Esophagus (tissue), 2 donors: ENCODE data around the gene ARHGAP26. TPM values are rescaled to one million over a fixed set of nuclear protein-coding genes. Genes with fewer than 3 reads are reported as not detected.

Experiments
- H3K27ac ChIP-seq, 2 donors: one replicate each; pipeline ENCODE4 v1.5.1; 2013; ENCODE audit warnings: low read depth in 2 of 2, mild to moderate bottlenecking in 2 of 2, inconsistent platforms in 1 of 2, low read length in 1 of 2, moderate library complexity in 1 of 2
- H3K27me3 ChIP-seq, 2 donors: one replicate each; pipeline ENCODE4 v1.6.1; 2013; ENCODE audit warnings: low read length in 2 of 2, control low read depth in 1 of 2, mild to moderate bottlenecking in 1 of 2; ENCODE audit not compliant: insufficient read depth in 2 of 2, control insufficient read depth in 1 of 2
- H3K36me3 ChIP-seq, 2 donors: one replicate each; pipeline ENCODE4 v1.6.1; 2013; ENCODE audit warnings: low read length in 1 of 2; ENCODE audit not compliant: control insufficient read depth in 2 of 2, insufficient read depth in 2 of 2
- H3K4me1 ChIP-seq, 2 donors: one replicate each; pipeline ENCODE4 v1.6.1; 2013; ENCODE audit warnings: low read length in 1 of 2; ENCODE audit not compliant: control insufficient read depth in 2 of 2, insufficient read depth in 2 of 2
- H3K4me3 ChIP-seq, 2 donors: one replicate each; pipeline ENCODE4 v1.5.1; 2013; ENCODE audit warnings: low read length in 2 of 2, mild to moderate bottlenecking in 2 of 2, low read depth in 1 of 2, moderate library complexity in 1 of 2
- H3K9me3 ChIP-seq, 2 donors: one replicate each; pipeline ENCODE4 v1.6.1; 2013; ENCODE audit warnings: mild to moderate bottlenecking in 2 of 2, low read depth in 1 of 2, low read length in 1 of 2, moderate library complexity in 1 of 2; ENCODE audit not compliant: control insufficient read depth in 2 of 2, insufficient read depth in 1 of 2
- WGBS, 2 donors: extraction: QIAGEN DNeasy Blood & Tissue Kit; methylation state at CpG; one replicate each; pipeline ENCODE4 v1.1.7; 2013; 5-methylcytosine and 5-hydroxymethylcytosine counted together
- polyA plus RNA-seq, 2 donors: library from polyadenylated mRNA; stranded (reverse); fragments of 200-250 nt; gene quantifications; one replicate each; pipeline ENCODE4 v1.2.3, GENCODE V29; 2013
- donor health status: healthy with polysubstance abuse.
- donor health status: Bipolar disorder and iron deficiency.

The ARHGAP26 gene
- polyA plus RNA-seq, 2 donors: 3.1 to 3.6 TPM

- Histone ChIP-seq H3K4me1 (no peaks in the 10 kb centered on the region), H3K27ac (no peak overlapping the region), H3K27me3 (no peaks in the 10 kb centered on the region), H3K9me3 (no peaks in the 10 kb centered on the region), H3K36me3 (no peaks in the 10 kb centered on the region), H3K4me3 (no peak overlapping the region)
- WGBS, 2 donors: 76 to 82% methylated on average over 5 of the region's 5 CpGs
These were observed 391.8 kb downstream of the ARHGAP26 start for GRCh38 chr5:143161885-143162540.

DNA sequence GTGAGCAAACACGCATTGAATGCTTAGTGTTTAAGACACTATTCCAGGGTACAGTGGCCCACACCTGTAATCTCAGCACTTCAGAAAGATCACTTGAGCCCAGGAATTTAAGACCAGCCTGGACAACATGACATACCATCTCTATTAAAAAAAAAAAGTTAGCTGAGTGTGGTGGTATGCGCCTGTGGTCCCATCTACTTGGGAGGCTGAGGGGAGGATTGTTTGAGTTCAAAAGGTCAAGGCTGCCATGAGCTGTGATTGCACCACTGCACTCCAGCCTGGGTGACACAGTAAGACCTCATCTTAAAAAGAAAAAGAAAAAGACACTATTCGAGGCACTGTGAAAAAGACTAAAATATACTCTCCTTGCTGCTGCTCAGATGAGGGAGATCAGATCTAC lies 392.6 kb downstream of the ARHGAP26 start:
- Histone ChIP-seq H3K36me3 (no peaks in the 10 kb centered on the region), H3K9me3 (no peaks in the 10 kb centered on the region), H3K27me3 (no peaks in the 10 kb centered on the region), H3K4me1 (no peaks in the 10 kb centered on the region), H3K4me3 (no peak overlapping the region), H3K27ac (no peak overlapping the region)
- WGBS, 2 donors: 94 to 98% methylated on average over 3 of the region's 3 CpGs

DNA sequence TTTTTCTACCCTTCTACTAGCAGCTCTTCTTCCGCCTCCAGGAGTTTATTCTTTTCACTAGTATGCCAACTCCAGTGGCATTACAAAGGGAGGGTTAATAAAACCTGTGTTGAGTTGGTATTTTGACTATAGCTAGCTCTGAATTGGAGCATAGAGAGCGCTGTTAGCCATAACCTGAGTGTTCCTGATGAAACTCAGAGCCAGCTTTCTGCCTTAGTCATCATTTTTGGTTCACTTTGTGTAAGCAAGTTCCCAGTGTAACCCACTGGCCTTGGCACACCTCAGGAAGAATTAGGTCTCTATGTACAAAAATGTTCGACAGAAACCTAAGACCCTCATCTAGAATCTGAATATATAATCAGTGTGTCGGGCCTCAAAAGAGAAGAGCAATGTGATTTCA lies 394.4 kb downstream of the ARHGAP26 start:
- H3K4me3 ChIP-seq: no peak overlapping the region
- H3K9me3 ChIP-seq: no peaks in the 10 kb centered on the region
- no peaks in the 10 kb centered on the region for H3K27me3 ChIP-seq
- 81 to 88% methylated on average over 4 of the region's 4 CpGs for WGBS, 2 donors
- H3K27ac ChIP-seq: no peak overlapping the region
- no peaks in the 10 kb centered on the region for H3K4me1 ChIP-seq
- no peaks in the 10 kb centered on the region for H3K36me3 ChIP-seq

DNA sequence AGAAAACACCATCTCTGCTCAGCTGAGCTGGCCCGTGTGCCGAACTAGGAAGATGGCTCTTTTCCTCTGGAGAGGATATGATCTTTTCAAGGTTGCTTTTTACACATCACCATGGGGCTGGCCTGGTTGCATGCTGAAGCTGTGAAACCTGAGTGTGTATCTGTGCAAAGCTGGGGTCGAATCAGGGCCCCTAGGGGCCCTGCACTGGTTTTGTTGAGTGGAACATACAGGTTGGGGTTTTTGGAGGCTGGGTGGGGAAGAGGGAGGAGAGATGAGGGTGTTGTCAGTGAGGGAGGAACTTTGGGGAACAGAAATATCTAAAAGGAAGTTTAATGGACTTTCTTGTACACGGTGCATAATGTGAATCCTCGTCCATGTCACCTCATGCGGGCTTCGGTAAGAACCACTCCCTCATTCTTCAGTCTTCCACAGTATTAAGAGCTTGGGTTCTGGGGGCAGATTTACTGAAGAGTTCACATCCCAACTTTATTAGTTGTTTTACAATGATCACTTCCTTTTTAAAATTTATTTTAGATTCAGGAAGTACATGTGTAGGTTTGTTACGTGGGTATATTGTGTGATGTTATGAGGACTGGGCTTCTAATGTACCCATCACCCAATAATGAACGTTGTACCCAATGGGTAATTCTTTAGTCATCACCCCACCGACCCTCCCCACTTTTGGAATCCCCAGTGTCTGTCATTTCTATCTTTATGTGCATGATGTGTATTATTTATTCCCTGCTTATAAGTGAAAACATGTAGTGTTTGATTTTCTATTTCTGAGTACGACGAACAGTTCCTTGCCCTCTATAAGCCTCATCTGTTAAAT lies 395.1 kb downstream of the ARHGAP26 start:
- Histone ChIP-seq H3K27ac (no peak overlapping the region), H3K27me3 (no peaks in the 10 kb centered on the region), H3K4me3 (no peak overlapping the region), H3K9me3 (no peaks in the 10 kb centered on the region), H3K4me1 (no peaks in the 10 kb centered on the region), H3K36me3 (no peaks in the 10 kb centered on the region)
- WGBS, 2 donors: 92% methylated on average over 12 of the region's 12 CpGs

DNA sequence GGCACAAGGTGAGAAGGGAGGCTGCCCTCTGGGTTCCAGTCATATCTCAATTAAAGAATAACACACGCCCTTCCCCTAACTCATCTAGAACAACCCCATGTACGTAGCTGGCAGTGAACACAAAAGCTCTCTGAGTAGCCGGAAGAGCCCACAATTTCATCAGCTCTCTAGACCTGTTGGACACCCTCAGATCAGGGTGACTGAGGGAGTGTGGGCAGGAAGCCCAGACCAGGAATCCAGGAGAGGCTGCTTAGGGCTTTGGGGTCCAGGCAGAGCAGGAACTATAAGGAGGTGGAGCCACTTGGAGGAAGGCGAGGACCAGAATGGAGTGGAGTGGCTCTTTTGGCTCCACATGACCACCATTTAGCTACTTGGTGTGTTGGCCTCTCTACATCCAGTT lies 395.9 kb downstream of the ARHGAP26 start:
- no peaks in the 10 kb centered on the region for H3K4me1 ChIP-seq
- 94 to 97% methylated on average over 4 of the region's 4 CpGs for WGBS, 2 donors

GRCh38 chr5:143166661-143167420 lies 396.7 kb downstream of the ARHGAP26 start:
- Histone ChIP-seq H3K9me3 (no peaks in the 10 kb centered on the region), H3K27ac (no peak overlapping the region), H3K36me3 (no peaks in the 10 kb centered on the region), H3K27me3 (no peaks in the 10 kb centered on the region), H3K4me3 (no peak overlapping the region), H3K4me1 (no peaks in the 10 kb centered on the region)
- WGBS, 2 donors: 84 to 89% methylated on average over 8 of the region's 8 CpGs

More for the DNA sequence above, 395.9 kb downstream of the ARHGAP26 start:
- H3K9me3 ChIP-seq: no peaks in the 10 kb centered on the region
- no peaks in the 10 kb centered on the region for H3K36me3 ChIP-seq
- H3K4me3 ChIP-seq: no peak overlapping the region
- no peaks in the 10 kb centered on the region for H3K27me3 ChIP-seq
- H3K27ac ChIP-seq: no peak overlapping the region

DNA sequence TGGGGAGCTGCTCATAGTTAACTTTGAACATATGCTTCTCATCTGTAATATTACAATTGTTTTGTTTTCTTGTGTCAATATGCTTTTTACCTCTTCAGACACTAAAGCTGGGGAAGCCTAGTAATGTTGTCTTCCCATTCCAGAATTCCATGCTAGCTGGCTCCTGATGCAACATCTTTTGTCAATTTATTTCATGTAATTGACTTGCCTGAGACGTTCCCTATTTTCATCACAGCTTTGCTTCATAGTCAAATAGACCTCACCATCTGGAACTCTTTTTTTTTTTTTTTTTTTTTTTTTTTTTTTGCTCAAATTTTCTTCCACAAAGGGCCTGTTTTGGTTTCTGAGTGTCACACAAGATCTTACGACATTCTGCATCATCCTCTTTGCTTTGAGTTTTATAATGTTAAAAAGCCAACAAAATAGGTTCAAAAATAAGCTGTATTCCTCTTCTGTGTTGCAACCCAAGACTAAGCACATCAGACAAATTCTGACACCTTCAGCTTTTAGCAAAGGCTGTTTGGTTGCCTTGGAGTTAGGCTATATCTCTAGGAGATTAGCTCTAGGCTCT lies 398.1 kb downstream of the ARHGAP26 start:
- Histone ChIP-seq H3K9me3 (no peaks in the 10 kb centered on the region), H3K4me3 (no peak overlapping the region), H3K27ac (no peak overlapping the region), H3K4me1 (no peaks in the 10 kb centered on the region), H3K36me3 (no peaks in the 10 kb centered on the region), H3K27me3 (no peaks in the 10 kb centered on the region)
- WGBS, 2 donors: 76 to 85% methylated on average over 2 of the region's 2 CpGs

- H3K36me3 ChIP-seq: no peaks in the 10 kb centered on the region
- H3K27ac ChIP-seq: no peak overlapping the region
- no peaks in the 10 kb centered on the region for H3K27me3 ChIP-seq
- H3K4me3 ChIP-seq: no peak overlapping the region
- WGBS, 2 donors: 96 to 100% methylated on average over 3 of the region's 3 CpGs
- no peaks in the 10 kb centered on the region for H3K4me1 ChIP-seq
- no peaks in the 10 kb centered on the region for H3K9me3 ChIP-seq
These were observed 399.0 kb downstream of the ARHGAP26 start for GRCh38 chr5:143168921-143169810.

DNA sequence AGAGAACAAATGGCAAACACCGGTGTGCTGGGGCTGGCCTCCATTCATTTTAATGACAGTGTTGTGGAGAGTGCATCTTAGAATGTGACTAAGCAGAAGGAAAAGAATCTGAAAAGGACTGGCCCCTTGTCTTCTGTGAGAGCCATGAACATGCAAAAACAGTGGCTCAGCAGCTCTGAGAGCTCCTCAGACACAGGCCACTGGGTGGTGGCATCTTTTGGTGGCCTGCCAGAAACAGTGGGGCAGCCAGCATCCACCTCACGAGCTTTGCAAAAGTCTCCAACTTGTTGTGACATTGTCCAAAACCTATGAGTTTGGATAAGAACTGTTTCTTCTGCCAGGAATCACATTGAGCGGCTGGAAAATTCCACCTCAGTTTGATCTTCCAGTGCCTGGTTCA lies 399.9 kb downstream of the ARHGAP26 start:
- H3K4me3 ChIP-seq: no peak overlapping the region
- H3K4me1 ChIP-seq: no peaks in the 10 kb centered on the region
- H3K36me3 ChIP-seq: no peaks in the 10 kb centered on the region
- WGBS, 2 donors: 84 to 91% methylated on average over 3 of the region's 3 CpGs
- H3K27ac ChIP-seq: no peak overlapping the region
- H3K9me3 ChIP-seq: no peaks in the 10 kb centered on the region
- no peaks in the 10 kb centered on the region for H3K27me3 ChIP-seq
